IPS-18c (cell line): Measurements from ENCODE around the gene COL6A2.
"Not testable (repeated sequence)": the region's sequence is repeated elsewhere in the genome, so short reads cannot be mapped to it uniquely, and the experiment has no call there.

Experiments used
- H3K4me3 ChIP-seq: 2 replicates; pipeline ENCODE4 v1.7.0; 2013; ENCODE audit warnings: low read depth, mild to moderate bottlenecking, low read length, moderate library complexity; ENCODE audit not compliant: insufficient read depth
- H3K9me3 ChIP-seq: one replicate; pipeline ENCODE4 v1.6.1; 2013; ENCODE audit warnings: mild to moderate bottlenecking, low read length, moderate library complexity; ENCODE audit not compliant: control insufficient read depth, insufficient read depth

Gene COL6A2

GRCh38 chr21:46138383-46138970, 40.6 kb downstream of the COL6A2 start:
- H3K4me3 ChIP-seq = no peak overlapping the region
- no peaks in the 10 kb centered on the region for H3K9me3 ChIP-seq

- H3K4me3 ChIP-seq = no peak overlapping the region
- no peaks in the 10 kb centered on the region for H3K9me3 ChIP-seq
These were observed 41.8 kb downstream of the COL6A2 start for GRCh38 chr21:46139686-46140085.

GRCh38 chr21:46140352-46141003, 42.6 kb downstream of the COL6A2 start:
- not testable (repeated sequence) for H3K4me3 ChIP-seq, H3K9me3 ChIP-seq

GRCh38 chr21:46141767-46142581, 44.1 kb downstream of the COL6A2 start:
- H3K4me3 ChIP-seq = no peak overlapping the region
- H3K9me3 ChIP-seq = no peaks in the 10 kb centered on the region

DNA sequence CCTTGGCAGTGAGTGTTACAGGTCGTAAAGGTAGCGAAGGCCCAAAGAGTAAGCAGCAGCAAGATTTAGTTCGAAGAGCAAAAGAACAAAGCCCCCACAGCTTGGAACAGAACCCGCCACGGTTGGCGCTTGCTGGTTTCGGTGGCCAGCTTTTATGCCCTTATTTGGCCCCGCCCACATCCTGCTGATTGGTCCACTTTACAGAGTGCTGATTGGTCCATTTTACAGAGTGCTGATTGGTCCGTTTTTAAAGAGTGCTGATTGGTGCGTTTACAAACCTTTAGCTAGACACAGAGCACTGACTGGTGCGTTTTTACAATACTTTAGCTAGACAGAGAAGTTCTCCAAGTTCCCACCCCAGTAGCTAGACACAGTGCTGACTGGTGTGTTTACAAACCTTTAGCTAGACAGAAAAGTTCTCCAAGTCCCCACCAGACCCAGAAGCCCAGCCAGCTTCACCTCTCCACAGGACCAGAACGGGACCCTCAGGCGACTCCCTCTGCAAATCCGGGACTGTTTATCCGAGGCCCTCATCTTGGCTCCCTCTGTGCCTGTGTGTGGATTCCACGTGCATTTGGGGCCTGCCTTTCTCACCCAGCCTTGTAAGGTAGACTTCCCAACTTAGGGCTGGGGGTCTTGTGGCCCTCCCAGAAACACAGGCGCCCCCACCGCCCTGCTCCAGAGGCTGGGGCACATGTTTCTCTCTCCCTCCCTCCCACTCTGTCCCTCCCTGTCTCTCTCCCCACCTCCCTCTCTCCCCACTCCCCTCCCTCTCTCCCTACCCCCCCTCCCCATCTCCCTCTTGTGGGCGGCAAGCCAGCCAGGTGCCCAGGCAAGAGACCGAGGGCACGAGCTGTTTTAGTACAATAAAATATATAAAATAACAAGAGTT, 44.9 kb downstream of the COL6A2 start:
- H3K4me3 ChIP-seq = no peak overlapping the region

DNA sequence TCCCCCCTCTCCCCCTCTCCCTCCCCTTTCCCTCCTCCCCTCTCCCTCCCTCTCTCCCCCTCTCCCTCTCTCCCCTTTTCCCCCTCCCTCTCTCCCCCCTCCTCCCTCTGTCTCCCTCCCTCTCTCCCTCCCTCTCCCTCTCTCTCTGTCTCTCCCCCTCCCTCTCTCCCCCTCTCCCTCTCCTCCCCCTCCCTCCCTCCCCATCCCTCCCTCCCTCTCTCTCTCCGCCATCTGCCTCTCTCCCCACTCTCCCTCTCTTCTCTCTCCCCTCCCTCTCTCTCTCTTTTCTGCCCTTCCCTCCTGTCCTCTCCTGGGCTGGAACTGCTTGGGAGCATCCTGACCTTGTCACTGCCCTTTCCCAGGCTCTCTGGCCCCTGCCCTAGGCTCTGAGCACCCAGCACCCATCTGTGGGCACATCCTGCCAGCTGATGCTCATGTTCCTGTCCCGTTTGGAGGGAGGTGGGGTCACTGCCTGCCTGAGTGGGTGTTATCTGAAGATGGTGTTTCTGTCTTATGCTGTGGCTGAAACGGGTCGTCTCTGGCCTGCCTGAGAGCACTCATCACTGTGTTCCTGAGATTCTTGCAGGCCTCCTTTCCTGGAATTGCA, 46.7 kb downstream of the COL6A2 start:
- H3K4me3 ChIP-seq = no peak overlapping the region
- no peaks in the 10 kb centered on the region for H3K9me3 ChIP-seq

More for the DNA sequence above, 44.9 kb downstream of the COL6A2 start:
- no peaks in the 10 kb centered on the region for H3K9me3 ChIP-seq

- no peak overlapping the region for H3K4me3 ChIP-seq
These were observed 47.4 kb downstream of the COL6A2 start for GRCh38 chr21:46145159-46145839.

DNA sequence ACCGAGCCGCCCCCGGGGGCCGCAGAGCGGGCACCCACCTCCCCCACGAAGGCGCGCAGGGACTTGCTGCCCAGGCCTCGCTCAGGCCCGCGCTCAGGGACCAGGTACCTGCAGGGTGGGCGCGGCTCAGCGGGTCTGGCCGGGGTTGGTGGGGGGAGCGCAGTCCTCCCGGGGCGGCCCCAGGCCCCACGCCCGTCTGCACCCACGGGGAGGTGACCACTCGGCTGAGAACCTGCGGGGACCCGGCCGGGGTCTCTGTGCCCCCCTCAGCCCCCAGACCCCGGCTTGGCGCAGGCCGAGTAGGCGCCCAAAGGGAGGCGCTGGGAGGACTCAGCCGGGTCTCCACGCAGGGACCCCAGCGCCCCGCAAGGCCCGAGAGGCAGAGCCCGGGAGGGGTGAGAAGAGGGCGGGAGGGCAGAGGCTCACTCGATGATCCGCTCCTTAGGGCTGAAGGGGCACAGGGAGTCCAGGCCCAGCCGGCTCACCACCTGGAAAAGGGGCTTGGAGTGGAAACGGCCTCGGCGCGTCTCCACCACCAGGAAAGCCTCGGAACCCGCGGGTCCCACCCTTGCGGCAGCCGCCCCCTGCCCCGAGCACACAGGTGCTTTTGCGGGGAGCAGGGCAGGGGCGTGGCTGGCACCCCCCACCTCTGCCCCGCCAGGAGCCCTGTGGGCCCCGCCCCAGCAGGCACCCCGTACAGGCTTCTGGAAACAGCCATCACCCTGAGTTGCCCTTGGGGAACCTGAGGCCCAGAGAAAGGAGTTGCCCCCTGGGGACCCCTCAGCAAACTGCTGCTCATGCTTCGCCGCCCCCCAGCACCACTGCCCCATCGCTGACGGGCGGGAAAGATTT, 48.2 kb downstream of the COL6A2 start:
- Histone ChIP-seq H3K4me3 (no peak overlapping the region), H3K9me3 (no peaks in the 10 kb centered on the region)

More at GRCh38 chr21:46145159-46145839, 47.4 kb downstream of the COL6A2 start:
- no peaks in the 10 kb centered on the region for H3K9me3 ChIP-seq

GRCh38 chr21:46146856-46147255, 48.9 kb downstream of the COL6A2 start:
- no peaks in the 10 kb centered on the region for H3K9me3 ChIP-seq
- H3K4me3 ChIP-seq = no peak overlapping the region

- not testable (repeated sequence) for H3K9me3 ChIP-seq, H3K4me3 ChIP-seq
These were observed 49.5 kb downstream of the COL6A2 start for GRCh38 chr21:46147429-46147828.

GRCh38 chr21:46148106-46148505, 50.2 kb downstream of the COL6A2 start:
- Histone ChIP-seq H3K9me3 (no peaks in the 10 kb centered on the region), H3K4me3 (no peak overlapping the region)

- Histone ChIP-seq H3K4me3 (no peak overlapping the region), H3K9me3 (no peaks in the 10 kb centered on the region)
These were observed 51.4 kb downstream of the COL6A2 start for GRCh38 chr21:46149205-46149901.

- Histone ChIP-seq H3K4me3 (no peak overlapping the region), H3K9me3 (no peaks in the 10 kb centered on the region)
These were observed 52.2 kb downstream of the COL6A2 start for GRCh38 chr21:46150073-46150472.

DNA sequence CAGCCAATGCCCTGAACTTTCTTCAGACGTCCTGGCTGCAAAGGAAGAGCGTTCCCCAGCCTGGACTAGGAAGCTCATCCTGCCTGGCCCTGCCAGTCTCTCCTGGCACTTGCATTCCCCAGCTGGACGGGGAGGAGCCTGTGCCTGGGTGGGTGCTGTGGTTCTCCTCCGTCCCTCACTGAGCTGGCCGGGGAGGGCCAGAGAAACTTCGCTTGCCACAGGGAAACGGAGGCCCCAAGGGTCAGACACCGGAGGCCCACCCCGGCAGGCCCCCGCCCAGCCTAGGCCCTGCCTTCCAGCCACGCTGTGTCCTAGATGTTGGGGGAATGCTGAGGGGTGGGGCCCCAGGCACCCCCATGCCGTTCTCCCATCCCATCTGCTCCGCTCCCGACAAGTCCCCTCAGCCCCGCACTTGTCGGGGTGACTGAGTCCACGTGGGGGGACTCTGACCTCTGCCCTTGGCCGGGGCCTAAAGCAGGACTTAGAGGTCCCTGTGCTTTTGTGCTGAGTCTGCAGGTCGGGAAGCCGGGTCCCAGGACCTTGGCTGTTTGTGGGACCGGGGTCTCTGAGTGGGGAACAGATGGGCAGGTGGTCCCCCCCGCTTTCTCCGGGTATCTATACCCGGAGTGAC, 52.7 kb downstream of the COL6A2 start:
- Histone ChIP-seq H3K9me3 (no peaks in the 10 kb centered on the region), H3K4me3 (no peak overlapping the region)
